OCI-LY7 (cell line): ENCODE results near the gene STAT5B. TPM values are rescaled to one million over a fixed set of nuclear protein-coding genes. Genes with fewer than 3 reads are reported as not detected.

Experiments
- BruUV-seq: library from RNA; stranded (reverse); fragments of 400-500 nt; replicated peaks from 2 replicates; lab custom pipeline; 2021; lab: Mats Ljungman, UMichigan
- CTCF ChIA-PET: fragments of 300-600 bp; sonication (Branson Sonifier 250); formaldehyde crosslinking; loops from one replicate; lab custom pipeline; 2022; ENCODE audit warnings: antibody characterized with exemption; ENCODE audit not compliant: unreplicated experiment; lab: Charles Lee
- POLR2A ChIA-PET: fragments of 300-600 bp; sonication (Branson Sonifier 250); formaldehyde crosslinking; loops from one replicate; lab custom pipeline; 2022; ENCODE audit warnings: antibody characterized with exemption; lab: Charles Lee
- DNase-seq: peaks from one replicate; pipeline ENCODE4 v3.0.0-alpha.2; 2015; ENCODE audit warnings: low spot score
- H2AFZ ChIP-seq: fragments of 200-600 bp; sonication (generic), shearing (Covaris generic); 2 replicates; pipeline ENCODE4 v1.6.1; 2014; ENCODE audit warnings: mild to moderate bottlenecking, antibody characterized with exemption, low read length, moderate library complexity
- H3K27ac ChIP-seq: fragments of 200-600 bp; sonication (generic); 2 replicates; pipeline ENCODE4 v1.5.1; 2014; ENCODE audit warnings: mixed run types, low read depth, mild to moderate bottlenecking, moderate library complexity, low read length, inconsistent platforms; ENCODE audit not compliant: poor library complexity, severe bottlenecking
- H3K36me3 ChIP-seq: fragments of 200-600 bp; sonication (generic); 2 replicates; pipeline ENCODE4 v1.6.1; 2014; ENCODE audit warnings: mild to moderate bottlenecking, antibody characterized with exemption, low read length, moderate library complexity, mixed read lengths; ENCODE audit not compliant: insufficient read depth
- H3K4me1 ChIP-seq: fragments of 200-600 bp; sonication (generic); 2 replicates; pipeline ENCODE4 v1.5.1; 2014; ENCODE audit warnings: mild to moderate bottlenecking, low read length; ENCODE audit not compliant: insufficient read depth, poor library complexity, severe bottlenecking
- H3K4me2 ChIP-seq: fragments of 200-600 bp; sonication (generic); 2 replicates; pipeline ENCODE4 v1.6.1; 2014; ENCODE audit warnings: mild to moderate bottlenecking, low read length
- H3K4me3 ChIP-seq: fragments of 200-600 bp; sonication (generic); 2 replicates; pipeline ENCODE4 v1.5.1; 2014; ENCODE audit warnings: mild to moderate bottlenecking, low read depth, low read length; ENCODE audit not compliant: poor library complexity, severe bottlenecking
- H3K79me2 ChIP-seq: fragments of 200-600 bp; sonication (generic); 2 replicates; pipeline ENCODE4 v1.6.1; 2016; ENCODE audit warnings: low read depth, mild to moderate bottlenecking, low read length, moderate library complexity, mixed read lengths; ENCODE audit not compliant: insufficient read depth
- H3K9me2 ChIP-seq: fragments of 200-600 bp; sonication (generic); 2 replicates; pipeline ENCODE4 v1.6.1; 2016; ENCODE audit warnings: mild to moderate bottlenecking, low read length, mixed read lengths; ENCODE audit not compliant: insufficient read depth
- H3K9me3 ChIP-seq: fragments of 200-600 bp; sonication (generic); 2 replicates; pipeline ENCODE4 v1.6.1; 2014; ENCODE audit warnings: mild to moderate bottlenecking, mixed run types, low read length, mixed read lengths
- H4K20me1 ChIP-seq: fragments of 200-600 bp; sonication (generic); 2 replicates; pipeline ENCODE4 v1.6.1; 2014; ENCODE audit warnings: mild to moderate bottlenecking, antibody characterized with exemption, low read length, moderate library complexity, mixed read lengths; ENCODE audit not compliant: insufficient read depth
- EZH2phosphoT487 ChIP-seq: fragments of 200-600 bp; sonication (generic); IDR thresholded peaks from 2 replicates; pipeline ENCODE4 v1.6.1; 2018; ENCODE audit warnings: low read depth, borderline replicate concordance, mild to moderate bottlenecking, mixed run types, antibody characterized with exemption, low read length, moderate library complexity, mixed read lengths
- intact Hi-C: fragments of 100-400 bp; cut with micrococcal nuclease; formaldehyde crosslinking; loops from one replicate; pipeline ENCODE4 v1.10.0; 2022; ENCODE audit not compliant: unreplicated experiment
- total RNA-seq, 2 experiments: library from RNA; depleted of rRNA in 1 of 2; stranded (reverse); fragments of >200 nt in 1 of 2; shearing (Covaris generic) in 1 of 2; gene quantifications; 2 replicates each; pipeline ENCODE4 v1.2.3, GENCODE V29; 2014 to 2022
- TF ChIP-seq, protein P1 (sequence below): fragments of 200-600 bp; sonication (generic); conservative IDR thresholded peaks from 2 replicates; pipeline ENCODE4 v1.5.1; 2014; ENCODE audit warnings: mild to moderate bottlenecking, antibody characterized with exemption, low read length, moderate library complexity, mixed read lengths

The STAT5B gene
- total RNA-seq, 2 experiments from 2014 or later = 33.3 to 46.7 TPM

DNA sequence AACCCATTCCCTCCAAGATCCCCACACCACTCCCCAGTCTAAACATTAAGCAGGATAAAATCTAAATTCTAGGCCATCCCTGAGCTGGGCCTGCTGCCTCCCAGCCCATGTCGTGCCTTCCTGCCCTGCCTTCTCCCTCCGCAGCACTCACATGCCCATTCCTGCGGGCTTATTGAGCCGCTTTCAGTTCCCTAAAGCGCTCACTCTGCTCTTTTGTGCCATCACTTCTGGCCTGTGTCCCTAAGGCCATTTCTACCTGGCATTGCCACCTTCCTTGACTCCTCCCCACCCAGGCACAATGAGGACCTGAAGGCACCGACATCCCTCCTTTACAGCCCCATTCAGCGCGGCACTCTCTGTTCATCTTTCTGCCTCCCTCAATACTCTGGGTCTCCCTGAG is 108.4 kb downstream of the STAT5B start:
- Histone ChIP-seq H3K36me3 (no peaks in the 10 kb centered on the region), H3K27ac (no peak overlapping the region), H3K4me2 (no peak overlapping the region), H3K79me2 (no peaks in the 10 kb centered on the region), H3K4me1 (no peaks in the 10 kb centered on the region), H3K9me3 (no peaks in the 10 kb centered on the region), H2AFZ (no peak overlapping the region), H3K9me2 (no peaks in the 10 kb centered on the region), H4K20me1 (no peaks in the 10 kb centered on the region), H3K4me3 (no peak overlapping the region)
- ChIA-PET POLR2A (interaction anchor here (0.6 kb wide), 1 partner anchor 47 kb away, joined by 6 read pairs; no protein-coding TSS in a partner anchor), CTCF (no interaction called here)
- no TSS peak for BruUV-seq
- no peak for DNase-seq
- intact Hi-C loops = no loop called here
- TF ChIP-seq EZH2phosphoT487 = no peak
- TF ChIP-seq, protein P1, sequence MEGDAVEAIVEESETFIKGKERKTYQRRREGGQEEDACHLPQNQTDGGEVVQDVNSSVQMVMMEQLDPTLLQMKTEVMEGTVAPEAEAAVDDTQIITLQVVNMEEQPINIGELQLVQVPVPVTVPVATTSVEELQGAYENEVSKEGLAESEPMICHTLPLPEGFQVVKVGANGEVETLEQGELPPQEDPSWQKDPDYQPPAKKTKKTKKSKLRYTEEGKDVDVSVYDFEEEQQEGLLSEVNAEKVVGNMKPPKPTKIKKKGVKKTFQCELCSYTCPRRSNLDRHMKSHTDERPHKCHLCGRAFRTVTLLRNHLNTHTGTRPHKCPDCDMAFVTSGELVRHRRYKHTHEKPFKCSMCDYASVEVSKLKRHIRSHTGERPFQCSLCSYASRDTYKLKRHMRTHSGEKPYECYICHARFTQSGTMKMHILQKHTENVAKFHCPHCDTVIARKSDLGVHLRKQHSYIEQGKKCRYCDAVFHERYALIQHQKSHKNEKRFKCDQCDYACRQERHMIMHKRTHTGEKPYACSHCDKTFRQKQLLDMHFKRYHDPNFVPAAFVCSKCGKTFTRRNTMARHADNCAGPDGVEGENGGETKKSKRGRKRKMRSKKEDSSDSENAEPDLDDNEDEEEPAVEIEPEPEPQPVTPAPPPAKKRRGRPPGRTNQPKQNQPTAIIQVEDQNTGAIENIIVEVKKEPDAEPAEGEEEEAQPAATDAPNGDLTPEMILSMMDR = no peak

DNA sequence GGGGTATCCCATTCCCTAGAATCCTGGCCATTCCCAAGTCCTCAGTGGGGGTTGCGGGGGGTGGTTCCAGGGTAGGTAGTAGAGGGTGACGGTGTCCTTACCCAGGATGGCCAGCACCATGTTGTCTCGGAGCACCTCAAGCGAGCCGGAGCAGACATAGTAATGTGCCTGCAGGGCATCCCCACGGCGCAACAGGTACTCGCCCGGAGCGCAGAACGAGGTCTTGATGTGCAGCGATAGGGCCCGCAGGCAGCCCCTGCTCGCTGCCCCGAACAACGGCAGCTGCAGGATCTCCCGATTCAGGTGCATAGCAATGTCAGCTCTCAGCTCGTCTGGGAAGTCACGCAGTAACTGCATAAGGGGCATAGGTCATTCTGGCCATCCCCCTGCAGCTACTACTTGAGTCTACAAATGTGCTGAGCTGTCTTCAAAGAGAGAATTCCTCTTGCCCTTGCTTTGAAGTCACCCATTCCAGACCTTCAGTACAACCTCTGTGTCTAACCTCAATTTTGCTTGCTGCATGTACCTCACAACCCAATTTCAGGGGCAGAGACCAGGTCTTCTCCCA is 109.9 kb downstream of the STAT5B start:
- intact Hi-C loops = no loop called here
- Histone ChIP-seq H3K36me3 (no peaks in the 10 kb centered on the region), H3K4me3 (no peak overlapping the region), H3K79me2 (no peaks in the 10 kb centered on the region), H3K27ac (no peak overlapping the region), H3K4me2 (no peak overlapping the region), H3K4me1 (no peaks in the 10 kb centered on the region), H2AFZ (no peak overlapping the region), H3K9me3 (no peaks in the 10 kb centered on the region), H3K9me2 (no peaks in the 10 kb centered on the region), H4K20me1 (no peaks in the 10 kb centered on the region)
- POLR2A ChIA-PET = no interaction called here
- no peak for DNase-seq
- TF ChIP-seq, protein P1 = no peak
- CTCF ChIA-PET = interaction anchor here (0.6 kb wide), 1 partner anchor 11 kb away, joined by 3 read pairs; no protein-coding TSS in a partner anchor
- no TSS peak for BruUV-seq

DNA sequence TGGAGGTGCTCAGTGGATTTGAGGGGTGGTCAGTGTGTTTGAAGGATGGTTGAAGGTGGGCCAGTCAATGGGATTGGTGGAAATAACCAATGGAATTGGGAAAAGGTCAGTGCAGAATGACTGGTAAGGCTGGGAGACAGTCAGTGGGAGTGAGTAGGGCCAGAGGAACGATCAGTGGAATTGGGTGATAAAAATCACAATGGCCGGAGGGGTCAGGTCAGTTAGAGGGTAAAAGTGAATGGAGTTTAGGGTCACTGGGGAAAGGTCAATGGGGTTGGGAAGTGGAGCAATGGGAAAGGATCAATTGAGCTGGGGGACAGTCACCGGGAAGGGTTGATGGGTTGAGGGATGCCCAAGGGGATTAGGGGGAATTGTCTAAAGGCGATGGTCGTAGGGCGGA is 110.4 kb downstream of the STAT5B start:
- no peaks in the 10 kb centered on the region for H3K9me3 ChIP-seq
- H3K9me2 ChIP-seq = no peaks in the 10 kb centered on the region
- H3K36me3 ChIP-seq = no peaks in the 10 kb centered on the region
- H3K27ac ChIP-seq = no peak overlapping the region
- no peaks in the 10 kb centered on the region for H3K4me1 ChIP-seq
- H2AFZ ChIP-seq = no peak overlapping the region
- intact Hi-C loops = no loop called here
- ChIA-PET CTCF (no interaction called here), POLR2A (no interaction called here)
- H4K20me1 ChIP-seq = no peaks in the 10 kb centered on the region
- H3K79me2 ChIP-seq = no peaks in the 10 kb centered on the region
- no peak for TF ChIP-seq EZH2phosphoT487
- TF ChIP-seq, protein P1 = no peak
- no peak overlapping the region for H3K4me2 ChIP-seq
- H3K4me3 ChIP-seq = no peak overlapping the region
- no TSS peak for BruUV-seq
- no peak for DNase-seq
